NCI-H526 (cell line): ENCODE measurements around the gene STPG1.

Experiments
- DNase-seq, 2 experiments: peaks; one replicate each; lab custom pipeline; 2025; lab: John Stamatoyannopoulos, UW

The STPG1 gene

GRCh38 chr1:24341260-24341659 is 72.3 kb downstream of the STPG1 start:
- DNase-seq = peak in 1 of 2 experiments; percentile 34

GRCh38 chr1:24340770-24341169 is 72.8 kb downstream of the STPG1 start:
- no peak for DNase-seq

- DNase-seq = no peak
These were observed 73.6 kb downstream of the STPG1 start for GRCh38 chr1:24339996-24340395.

GRCh38 chr1:24338447-24338846 is 75.1 kb downstream of the STPG1 start:
- no peak for DNase-seq

GRCh38 chr1:24337455-24337854 is 76.1 kb downstream of the STPG1 start:
- DNase-seq = no peak

GRCh38 chr1:24336075-24336474 is 77.5 kb downstream of the STPG1 start:
- no peak for DNase-seq

GRCh38 chr1:24331961-24332673 is 81.5 kb downstream of the STPG1 start:
- no peak for DNase-seq

- DNase-seq = no peak
These were observed 83.6 kb downstream of the STPG1 start for GRCh38 chr1:24329797-24330543.

GRCh38 chr1:24329331-24329730 is 84.3 kb downstream of the STPG1 start:
- no peak for DNase-seq

- no peak for DNase-seq
These were observed 85.7 kb downstream of the STPG1 start for GRCh38 chr1:24327891-24328290.

GRCh38 chr1:24327486-24327885 is 86.1 kb downstream of the STPG1 start:
- DNase-seq = no peak

- no peak for DNase-seq
These were observed 87.8 kb downstream of the STPG1 start for GRCh38 chr1:24325587-24326449.

GRCh38 chr1:24324903-24325302 is 88.7 kb downstream of the STPG1 start:
- no peak for DNase-seq

GRCh38 chr1:24323281-24323680 is 90.3 kb downstream of the STPG1 start:
- DNase-seq = no peak

GRCh38 chr1:24322470-24323177 is 91.0 kb downstream of the STPG1 start:
- DNase-seq = no peak

- DNase-seq = peak; percentile 60 to 69
These were observed 91.7 kb downstream of the STPG1 start for GRCh38 chr1:24321697-24322469.

GRCh38 chr1:24321126-24321525 is 92.5 kb downstream of the STPG1 start:
- no peak for DNase-seq

GRCh38 chr1:24319962-24320361 is 93.6 kb downstream of the STPG1 start:
- DNase-seq = no peak

- peak; percentile 58 to 75 for DNase-seq
These were observed 94.2 kb downstream of the STPG1 start, which contains the start of gene GRHL3 for GRCh38 chr1:24319312-24319863. Gene GRHL3 (plus strand): TSS chr1:24319357. CDS start chr1:24319552, 195 bp downstream.

- no peak for DNase-seq
These were observed 94.8 kb downstream of the STPG1 start for GRCh38 chr1:24318615-24319311.
